ENCODE data around the gene RASGRP4. TPM values are rescaled to one million over a fixed set of nuclear protein-coding genes. Genes with fewer than 3 reads are reported as not detected.

Gene RASGRP4
- total and polyA plus RNA-seq, 2 donors from 2014 or later = 0.80 to 3.6 TPM

GRCh38 chr19:38417544-38418506, 8.2 kb downstream of the RASGRP4 start:
- FAIRE-seq (no peak), DNase-seq (peak; percentile 51 to 85 (median 67))
- Histone ChIP-seq H3K9me3 (ENCODE audit: control insufficient read depth in 2 of 3, insufficient read depth in 1 of 3, low read length in 3 of 3) (no peaks in the 10 kb centered on the region), H3K4me1 (ENCODE audit: control insufficient read depth in 2 of 3, insufficient read depth in 2 of 3, low read depth in 1 of 3, low read length in 3 of 3) (peaks cover 0 to 5% (median 0%) of the 10 kb centered on the region in 3 donors), H3K27ac (ENCODE audit: low read depth in 2 of 2, low read length in 2 of 2) (no peak overlapping the region), H3K9ac (ENCODE audit: low read length in 3 of 3) (no peak overlapping the region), H3K27me3 (ENCODE audit: control insufficient read depth, insufficient read depth, low read length) (no peaks in the 10 kb centered on the region), H3K36me3 (ENCODE audit: control insufficient read depth in 2 of 3, insufficient read depth in 3 of 3, low read length in 3 of 3) (no peaks in the 10 kb centered on the region), H3K4me3 (ENCODE audit: low read length in 3 of 3) (peak overlapping the region in 2 of 3 donors; percentile 34 to 39)
- intact Hi-C loops (cut with DNase I) = no loop called here
- TF ChIP-seq CTCF (IDR thresholded peaks at IDR 0.05; ENCODE audit: borderline replicate concordance, extremely low read depth, insufficient read depth) = no peak

- Histone ChIP-seq H3K4me1 (ENCODE audit: control insufficient read depth in 2 of 3, insufficient read depth in 2 of 3, low read depth in 1 of 3, low read length in 3 of 3) (peaks cover 0 to 5% (median 0%) of the 10 kb centered on the region in 3 donors), H3K36me3 (ENCODE audit: control insufficient read depth in 2 of 3, insufficient read depth in 3 of 3, low read length in 3 of 3) (no peaks in the 10 kb centered on the region), H3K27ac (ENCODE audit: low read depth in 2 of 2, low read length in 2 of 2) (no peak overlapping the region), H3K9me3 (ENCODE audit: control insufficient read depth in 2 of 3, insufficient read depth in 1 of 3, low read length in 3 of 3) (no peaks in the 10 kb centered on the region), H3K4me3 (ENCODE audit: low read length in 3 of 3) (no peak overlapping the region), H3K9ac (ENCODE audit: low read length in 3 of 3) (no peak overlapping the region), H3K27me3 (ENCODE audit: control insufficient read depth, insufficient read depth, low read length) (no peaks in the 10 kb centered on the region)
- no peak for TF ChIP-seq CTCF (IDR thresholded peaks at IDR 0.05; ENCODE audit: borderline replicate concordance, extremely low read depth, insufficient read depth)
- intact Hi-C loops (cut with DNase I) = no loop called here
- DNase-seq = no peak
- no peak for FAIRE-seq
Observed at GRCh38 chr19:38417146-38417543, 8.9 kb downstream of the RASGRP4 start.

- intact Hi-C loops (cut with DNase I) = no loop called here
- FAIRE-seq = no peak
- H3K9ac ChIP-seq (ENCODE audit: low read length in 3 of 3) = no peak overlapping the region
- no peak for DNase-seq
- no peak for TF ChIP-seq CTCF (IDR thresholded peaks at IDR 0.05; ENCODE audit: borderline replicate concordance, extremely low read depth, insufficient read depth)
- H3K27ac ChIP-seq (ENCODE audit: low read depth in 2 of 2, low read length in 2 of 2) = no peak overlapping the region
- no peak overlapping the region for H3K4me3 ChIP-seq (ENCODE audit: low read length in 3 of 3)
- no peaks in the 10 kb centered on the region for H3K27me3 ChIP-seq (ENCODE audit: control insufficient read depth, insufficient read depth, low read length)
- no peaks in the 10 kb centered on the region for H3K9me3 ChIP-seq (ENCODE audit: control insufficient read depth in 2 of 3, insufficient read depth in 1 of 3, low read length in 3 of 3)
- H3K4me1 ChIP-seq (ENCODE audit: control insufficient read depth in 2 of 3, insufficient read depth in 2 of 3, low read depth in 1 of 3, low read length in 3 of 3) = peaks cover 0 to 5% (median 0%) of the 10 kb centered on the region in 3 donors
- no peaks in the 10 kb centered on the region for H3K36me3 ChIP-seq (ENCODE audit: control insufficient read depth in 2 of 3, insufficient read depth in 3 of 3, low read length in 3 of 3)
Observed at GRCh38 chr19:38413416-38413815, 12.6 kb downstream of the RASGRP4 start.

Data from kidney (tissue), 14 donors.